NCI-H1436 treated with DMSO at 0.1 percent for 48 hours (cell line): Measurements from ENCODE around the gene PTPN7.
A peak's percentile ranks its signal among the peaks of the same experiment; 100 is the strongest.

Experiments used
- DNase-seq: peaks from one replicate; lab custom pipeline; 2025; lab: John Stamatoyannopoulos, UW

The PTPN7 gene

GRCh38 chr1:202165942-202166843 is 5.8 kb upstream of the PTPN7 start:
- no peak for DNase-seq

- DNase-seq, result no peak
Measured at GRCh38 chr1:202165267-202165941, 5.0 kb upstream of the PTPN7 start.

- DNase-seq, result no peak
Measured at GRCh38 chr1:202164271-202165037, 4.1 kb upstream of the PTPN7 start.

- no peak for DNase-seq
Measured at GRCh38 chr1:202163281-202164270, 3.2 kb upstream of the PTPN7 start.

GRCh38 chr1:202162418-202163280 is 2.2 kb upstream of the PTPN7 start:
- no peak for DNase-seq

GRCh38 chr1:202162047-202162417 is 1.6 kb upstream of the PTPN7 start:
- DNase-seq, result no peak

- DNase-seq, result no peak
Measured at GRCh38 chr1:202161151-202162046, 997 bp upstream of the PTPN7 start.

GRCh38 chr1:202159534-202160371 is 649 bp downstream of the PTPN7 start:
- no peak for DNase-seq

- DNase-seq, result no peak
Measured at GRCh38 chr1:202158810-202159533, 1.4 kb downstream of the PTPN7 start.

- DNase-seq, result no peak
Measured at GRCh38 chr1:202157945-202158344, 2.5 kb downstream of the PTPN7 start.

- DNase-seq, result no peak
Measured at GRCh38 chr1:202156590-202156989, 3.8 kb downstream of the PTPN7 start.

GRCh38 chr1:202155478-202156021 is 4.9 kb downstream of the PTPN7 start:
- no peak for DNase-seq

- peak; percentile 50 for DNase-seq
Measured at GRCh38 chr1:202154766-202155477, 5.5 kb downstream of the PTPN7 start.

- no peak for DNase-seq
Measured at GRCh38 chr1:202154148-202154765, 6.1 kb downstream of the PTPN7 start.

- DNase-seq, result no peak
Measured at GRCh38 chr1:202153284-202153683, 7.1 kb downstream of the PTPN7 start.

GRCh38 chr1:202152399-202152798 is 8.0 kb downstream of the PTPN7 start:
- DNase-seq, result no peak
